Peyer's patch (tissue), 4 donors: ENCODE results near the gene PGRMC1. TPM values are rescaled to one million over a fixed set of nuclear protein-coding genes. Genes with fewer than 3 reads are reported as not detected.

ENCODE experiments used
- DNase-seq, 3 donors: peaks; one replicate each; pipeline ENCODE4 v3.0.0-alpha.2; 2017 to 2019
- H3K27ac ChIP-seq, 4 donors: fragments of 200-600 bp; sonication (generic); one replicate each; pipeline ENCODE4 v1.5.1; 2016 to 2019
- H3K27me3 ChIP-seq, 2 donors: fragments of 200-600 bp; sonication (generic); one replicate each; pipeline ENCODE4 v1.5.1; 2019
- H3K36me3 ChIP-seq, 3 donors: fragments of 200-600 bp; sonication (generic); one replicate each; pipeline ENCODE4 v1.5.1; 2016 to 2019
- H3K4me1 ChIP-seq, 4 donors: fragments of 200-600 bp; sonication (generic); one replicate each; pipeline ENCODE4 v1.5.1; 2016 to 2019
- H3K4me3 ChIP-seq, 4 donors: fragments of 200-600 bp; sonication (generic); 1 replicate in 3 of 4; 2 replicates in 1 of 4; pipeline ENCODE4 v1.5.1; 2016 to 2019; ENCODE audit warnings: mild to moderate bottlenecking in 1 of 4
- H3K9me3 ChIP-seq, 4 donors: fragments of 200-600 bp; sonication (generic); one replicate each; pipeline ENCODE4 v1.5.1; 2016 to 2019; ENCODE audit warnings: mild to moderate bottlenecking in 1 of 4
- CTCF ChIP-seq, 6 experiments: fragments of 450-650 bp in 4 of 6; fragments of 200-600 bp in 2 of 6; sonication (generic) in 1 of 6; IDR thresholded peaks; one replicate each; pipeline ENCODE4 v1.5.1; 2017 to 2019; ENCODE audit warnings: antibody characterized with exemption in 6 of 6, mild to moderate bottlenecking in 3 of 6, moderate library complexity in 1 of 6
- POLR2A ChIP-seq, 2 donors: fragments of 450-650 bp; IDR thresholded peaks; one replicate each; pipeline ENCODE4 v1.5.1; 2017; ENCODE audit warnings: antibody characterized with exemption in 2 of 2, mild to moderate bottlenecking in 2 of 2, moderate library complexity in 2 of 2
- total RNA-seq, 4 donors: library from RNA; depleted of rRNA; stranded (reverse); fragments of >200 nt; gene quantifications; one replicate each; pipeline ENCODE4 v1.1.0, GENCODE V29; 2016

PGRMC1 gene
- total RNA-seq, 4 donors from 2014 or later, result 47.9 to 242 (median 118) TPM

- Histone ChIP-seq H3K27me3 (no peaks in the 10 kb centered on the region), H3K4me3 (no peak overlapping the region), H3K9me3 (no peaks in the 10 kb centered on the region), H3K27ac (no peak overlapping the region), H3K4me1 (no peaks in the 10 kb centered on the region), H3K36me3 (no peaks in the 10 kb centered on the region)
- TF ChIP-seq POLR2A (IDR thresholded peaks at IDR 0.05) (no peak), CTCF (IDR thresholded peaks at IDR 0.05) (no peak)
- no peak for DNase-seq
These were observed 9.6 kb upstream of the PGRMC1 start for GRCh38 chrX:119226446-119226845.

- H3K27me3 ChIP-seq, result no peaks in the 10 kb centered on the region
- H3K9me3 ChIP-seq, result no peaks in the 10 kb centered on the region
- DNase-seq, result no peak
- no peaks in the 10 kb centered on the region for H3K4me1 ChIP-seq
- no peaks in the 10 kb centered on the region for H3K36me3 ChIP-seq
- TF ChIP-seq POLR2A (IDR thresholded peaks at IDR 0.05) (no peak), CTCF (IDR thresholded peaks at IDR 0.05) (no peak)
- no peak overlapping the region for H3K4me3 ChIP-seq
- H3K27ac ChIP-seq, result no peak overlapping the region
These were observed 7.4 kb upstream of the PGRMC1 start for GRCh38 chrX:119228512-119229252.

GRCh38 chrX:119229253-119229615 is 6.9 kb upstream of the PGRMC1 start:
- Histone ChIP-seq H3K4me1 (no peaks in the 10 kb centered on the region), H3K27me3 (no peaks in the 10 kb centered on the region), H3K27ac (no peak overlapping the region), H3K9me3 (no peaks in the 10 kb centered on the region), H3K4me3 (no peak overlapping the region), H3K36me3 (no peaks in the 10 kb centered on the region)
- no peak for TF ChIP-seq CTCF (IDR thresholded peaks at IDR 0.05)
- no peak for TF ChIP-seq POLR2A (IDR thresholded peaks at IDR 0.05)
- no peak for DNase-seq

- TF ChIP-seq POLR2A (IDR thresholded peaks at IDR 0.05) (no peak), CTCF (IDR thresholded peaks at IDR 0.05) (no peak)
- Histone ChIP-seq H3K27ac (no peak overlapping the region), H3K36me3 (no peaks in the 10 kb centered on the region), H3K4me1 (no peaks in the 10 kb centered on the region), H3K9me3 (no peaks in the 10 kb centered on the region), H3K27me3 (no peaks in the 10 kb centered on the region), H3K4me3 (no peak overlapping the region)
- DNase-seq, result no peak
These were observed 5.2 kb upstream of the PGRMC1 start for GRCh38 chrX:119230850-119231249.

GRCh38 chrX:119231936-119232445 is 4.1 kb upstream of the PGRMC1 start:
- TF ChIP-seq POLR2A (IDR thresholded peaks at IDR 0.05) (no peak), CTCF (IDR thresholded peaks at IDR 0.05) (no peak)
- Histone ChIP-seq H3K27me3 (no peaks in the 10 kb centered on the region), H3K4me3 (no peak overlapping the region), H3K9me3 (no peaks in the 10 kb centered on the region), H3K4me1 (no peaks in the 10 kb centered on the region), H3K27ac (no peak overlapping the region), H3K36me3 (no peaks in the 10 kb centered on the region)
- DNase-seq, result no peak
